ENCODE measurements around the gene STXBP3.
"Not testable (repeated sequence)": the region's sequence is repeated elsewhere in the genome, so short reads cannot be mapped to it uniquely, and the experiment has no call there.

STXBP3 gene

GRCh38 chr1:108746382-108747170 is at the start of gene STXBP3:
Gene STXBP3, plus strand, starts transcription at chr1:108746674. Its CDS starts 64 bp downstream, at chr1:108746738.
- DNase-seq, result peak; percentile 96

- no peak for DNase-seq
Measured at GRCh38 chr1:108699375-108700332, 46.8 kb upstream of the STXBP3 start.

- DNase-seq, result no peak
Measured at GRCh38 chr1:108701176-108701849, 45.2 kb upstream of the STXBP3 start.

- DNase-seq, result not testable (repeated sequence)
Measured at GRCh38 chr1:108702109-108702508, 44.4 kb upstream of the STXBP3 start.

- DNase-seq, result no peak
Measured at GRCh38 chr1:108703939-108704338, 42.5 kb upstream of the STXBP3 start.

- DNase-seq, result no peak
Measured at GRCh38 chr1:108704496-108704895, 42.0 kb upstream of the STXBP3 start.

GRCh38 chr1:108706643-108707042 is 39.8 kb upstream of the STXBP3 start:
- DNase-seq, result no peak

- DNase-seq, result no peak
Measured at GRCh38 chr1:108708691-108709660, 37.5 kb upstream of the STXBP3 start.

GRCh38 chr1:108712606-108713150 is 33.8 kb upstream of the STXBP3 start, which contains the start of gene FNDC7:
Gene FNDC7, plus strand, starts transcription at chr1:108712908. Its CDS starts 26 bp downstream, at chr1:108712934.
- no peak for DNase-seq

- no peak for DNase-seq
Measured at GRCh38 chr1:108715932-108716331, 30.5 kb upstream of the STXBP3 start.

GRCh38 chr1:108716437-108717230 is 29.8 kb upstream of the STXBP3 start:
- no peak for DNase-seq

- DNase-seq, result no peak
Measured at GRCh38 chr1:108717774-108718316, 28.6 kb upstream of the STXBP3 start.

- no peak for DNase-seq
Measured at GRCh38 chr1:108718927-108719655, 27.4 kb upstream of the STXBP3 start.

GRCh38 chr1:108719656-108720435 is 26.6 kb upstream of the STXBP3 start:
- no peak for DNase-seq

- no peak for DNase-seq
Measured at GRCh38 chr1:108722292-108722691, 24.2 kb upstream of the STXBP3 start.

- no peak for DNase-seq
Measured at GRCh38 chr1:108725906-108726305, 20.6 kb upstream of the STXBP3 start.

- no peak for DNase-seq
Measured at GRCh38 chr1:108728327-108728923, 18.0 kb upstream of the STXBP3 start.

- DNase-seq, result no peak
Measured at GRCh38 chr1:108729481-108729880, 17.0 kb upstream of the STXBP3 start.

All from NCI-H1694 (cell line).